Neuronal stem cell (in vitro differentiated cells): ENCODE results near the gene CSMD2.

Source experiments
- DNase-seq: peaks from one replicate; pipeline ENCODE4 v3.0.0-alpha.2; 2013; ENCODE audit warnings: low spot score
- H2AFZ ChIP-seq: one replicate; pipeline ENCODE4 v1.6.1; 2013; ENCODE audit warnings: mild to moderate bottlenecking, low read length, inconsistent platforms
- H2AK5ac ChIP-seq: 2 replicates; pipeline ENCODE4 v1.6.1; 2013; ENCODE audit warnings: low read depth, mild to moderate bottlenecking, inconsistent platforms, low read length, moderate library complexity, mixed read lengths
- H2BK120ac ChIP-seq: 2 replicates; pipeline ENCODE4 v1.6.1; 2013; ENCODE audit warnings: low read depth, mild to moderate bottlenecking, inconsistent platforms, low read length, moderate library complexity, mixed read lengths
- H2BK12ac ChIP-seq: one replicate; pipeline ENCODE4 v1.6.1; 2013; ENCODE audit warnings: low read length, inconsistent platforms
- H2BK15ac ChIP-seq: 2 replicates; pipeline ENCODE4 v1.6.1; 2013; ENCODE audit warnings: mild to moderate bottlenecking, low read length, inconsistent platforms, mixed read lengths
- H2BK5ac ChIP-seq: one replicate; pipeline ENCODE4 v1.6.1; 2013; ENCODE audit warnings: inconsistent platforms, mild to moderate bottlenecking, low read length, moderate library complexity
- H3K14ac ChIP-seq: one replicate; pipeline ENCODE4 v1.6.1; 2013; ENCODE audit warnings: low read length, inconsistent platforms
- H3K18ac ChIP-seq: 2 replicates; pipeline ENCODE4 v1.6.1; 2013; ENCODE audit warnings: low read length, inconsistent platforms
- H3K23ac ChIP-seq: 2 replicates; pipeline ENCODE4 v1.6.1; 2013; ENCODE audit warnings: low read depth, mild to moderate bottlenecking, mixed read lengths, low read length, inconsistent platforms; ENCODE audit not compliant: poor library complexity
- H3K27ac ChIP-seq: replicated peaks from 3 replicates; pipeline ENCODE4 v1.5.1; 2013; ENCODE audit warnings: low read length, inconsistent platforms
- H3K27me3 ChIP-seq, 3 experiments: 2 replicates each; pipeline ENCODE4 v1.6.1; 2013; ENCODE audit warnings: low read length in 3 of 3, mild to moderate bottlenecking in 2 of 3, inconsistent platforms in 1 of 3, low read depth in 1 of 3, mixed read lengths in 1 of 3, moderate library complexity in 1 of 3; ENCODE audit not compliant: control insufficient read depth in 3 of 3, insufficient read depth in 3 of 3
- H3K36me3 ChIP-seq, 2 donors: replicated peaks in 1 of 2; 2 replicates each; pipeline ENCODE4 v1.6.1; 2013; ENCODE audit warnings: low read length in 2 of 2; ENCODE audit not compliant: control insufficient read depth in 2 of 2, insufficient read depth in 2 of 2
- H3K4ac ChIP-seq: 2 replicates; pipeline ENCODE4 v1.6.1; 2013; ENCODE audit warnings: inconsistent platforms, mild to moderate bottlenecking, low read length, moderate library complexity
- H3K4me1 ChIP-seq, 2 donors: 1 replicate in 1 of 2; 2 replicates in 1 of 2; pipeline ENCODE4 v1.6.1; 2013; ENCODE audit warnings: low read length in 2 of 2, low read depth in 1 of 2; ENCODE audit not compliant: control insufficient read depth in 2 of 2, insufficient read depth in 1 of 2
- H3K4me2 ChIP-seq: one replicate; pipeline ENCODE4 v1.6.1; 2013; ENCODE audit warnings: mild to moderate bottlenecking, low read length, inconsistent platforms; ENCODE audit not compliant: insufficient read depth, poor library complexity, severe bottlenecking
- H3K4me3 ChIP-seq, 2 donors: 2 replicates each; pipeline ENCODE4 v1.5.1; 2013; ENCODE audit warnings: low read length in 2 of 2, mild to moderate bottlenecking in 2 of 2, inconsistent platforms in 1 of 2, moderate library complexity in 1 of 2
- H3K79me1 ChIP-seq: one replicate; pipeline ENCODE4 v1.6.1; 2013; ENCODE audit warnings: low read depth, mild to moderate bottlenecking, inconsistent platforms, low read length, moderate library complexity
- H3K9ac ChIP-seq: one replicate; pipeline ENCODE4 v1.6.1; 2013; ENCODE audit warnings: mild to moderate bottlenecking, low read depth, low read length, inconsistent platforms; ENCODE audit not compliant: poor library complexity
- H3K9me3 ChIP-seq, 2 donors: replicated peaks in 1 of 2; 2 replicates each; pipeline versions ENCODE3 to v1.6.1; 2013; ENCODE audit warnings: low read length in 2 of 2, mild to moderate bottlenecking in 2 of 2, inconsistent platforms in 1 of 2, low read depth in 1 of 2, mixed read lengths in 1 of 2, moderate library complexity in 1 of 2; ENCODE audit not compliant: control insufficient read depth in 2 of 2, insufficient read depth in 1 of 2
- H4K8ac ChIP-seq: one replicate; pipeline ENCODE4 v1.6.1; 2013; ENCODE audit warnings: low read depth, mild to moderate bottlenecking, inconsistent platforms, low read length, moderate library complexity
- H4K91ac ChIP-seq: one replicate; pipeline ENCODE4 v1.6.1; 2013; ENCODE audit warnings: low read length, low read depth, mild to moderate bottlenecking, inconsistent platforms; ENCODE audit not compliant: poor library complexity
- WGBS, 2 donors: extraction: QIAGEN DNeasy Blood & Tissue Kit; methylation state at CpG; one replicate each; pipeline ENCODE4 v1.1.7; 2013; ENCODE audit warnings: missing lambda C conversion rate in 2 of 2, mixed read lengths in 1 of 2; ENCODE audit not compliant: insufficient read length in 2 of 2, insufficient replicate concordance in 1 of 2; ENCODE audit errors: extremely low coverage in 2 of 2; 5-methylcytosine and 5-hydroxymethylcytosine counted together

The CSMD2 gene

DNA sequence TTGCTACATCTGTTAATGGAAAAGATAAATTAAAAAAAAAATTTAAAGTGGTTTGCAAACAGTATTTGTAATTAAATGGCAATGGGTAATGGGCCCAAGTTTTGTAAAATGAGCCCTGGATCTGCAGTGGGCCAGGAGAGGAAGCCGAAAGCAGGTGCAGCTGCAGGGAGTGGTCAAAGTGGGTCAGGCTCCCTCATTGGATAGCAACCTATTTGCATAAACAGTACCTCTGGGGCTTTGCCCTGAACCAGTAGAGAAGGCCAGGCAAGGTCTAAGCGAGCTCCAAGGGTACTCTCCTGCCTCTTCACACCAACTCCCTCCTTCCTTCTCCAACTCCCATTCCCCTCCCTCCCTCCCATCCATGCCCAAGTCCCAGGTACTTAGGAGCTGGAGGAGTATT lies 162.2 kb downstream of the CSMD2 start:
- Histone ChIP-seq H3K4me2 (no peak overlapping the region), H4K91ac (no peak overlapping the region), H2BK5ac (no peak overlapping the region), H2BK120ac (no peak overlapping the region), H3K9ac (no peak overlapping the region), H2BK12ac (no peak overlapping the region), H2AK5ac (no peak overlapping the region), H3K79me1 (no peaks in the 10 kb centered on the region), H3K14ac (no peak overlapping the region), H3K18ac (no peak overlapping the region), H3K4ac (no peak overlapping the region), H3K4me1 (peaks cover 0 to 20% of the 10 kb centered on the region in 2 donors), H2BK15ac (no peak overlapping the region), H2AFZ (no peak overlapping the region), H3K23ac (no peak overlapping the region), H3K27me3 (peaks cover 0 to 6% (median 0%) of the 10 kb centered on the region in 3 experiments), H4K8ac (no peak overlapping the region), H3K27ac (no peak overlapping the region), H3K36me3 (no peaks in the 10 kb centered on the region), H3K4me3 (no peak overlapping the region), H3K9me3 (no peaks in the 10 kb centered on the region)
- DNase-seq = no peak
- WGBS, 2 donors = no CpG with 5 or more reads among the region's 2 CpGs

DNA sequence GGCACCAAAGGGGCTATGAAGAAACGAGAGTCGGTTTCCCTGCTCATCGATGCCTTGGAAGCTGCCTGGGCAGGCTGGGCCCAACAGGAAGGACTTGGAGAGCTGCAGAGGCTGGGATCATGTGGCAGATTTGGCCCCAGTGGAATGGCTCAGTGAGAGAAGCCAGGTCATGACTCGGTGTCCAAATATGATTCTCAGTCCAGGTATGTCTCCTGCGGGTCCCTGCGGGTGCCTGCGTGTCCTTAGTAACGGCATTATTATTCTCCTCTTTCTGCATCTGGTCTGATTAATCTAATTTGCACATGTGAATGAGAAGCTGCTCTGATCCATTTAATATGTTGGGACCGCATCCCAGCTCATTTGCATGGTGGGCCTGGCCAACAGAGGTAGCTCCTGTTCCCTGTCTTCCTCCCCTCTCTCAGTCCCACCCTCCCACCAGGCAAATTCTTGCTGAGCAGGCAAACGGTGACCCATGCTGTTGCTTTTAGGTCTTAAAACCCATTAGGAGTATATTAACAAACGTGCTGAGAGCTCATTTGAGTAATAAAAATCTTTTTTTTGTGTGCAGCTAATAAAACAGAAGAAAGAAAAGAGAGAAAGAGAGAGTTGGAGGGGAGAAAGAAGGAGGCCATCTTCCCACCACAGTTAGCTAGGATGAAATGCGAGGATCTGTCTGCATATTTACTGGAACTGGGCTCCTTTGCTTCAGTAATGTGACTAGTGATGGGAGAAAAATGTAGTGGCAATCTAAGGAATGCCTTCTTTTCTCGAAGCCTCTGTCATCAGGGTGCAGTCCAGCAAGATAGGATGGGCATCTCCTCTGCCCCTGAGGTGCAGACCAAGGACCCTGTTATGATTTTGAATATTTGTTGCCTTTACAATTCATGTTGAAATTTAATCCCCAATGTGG lies 167.6 kb downstream of the CSMD2 start:
- no peak overlapping the region for H4K91ac ChIP-seq
- H3K4me2 ChIP-seq = no peak overlapping the region
- no peak overlapping the region for H2BK120ac ChIP-seq
- H4K8ac ChIP-seq = no peak overlapping the region
- H3K4me1 ChIP-seq = peaks cover 0 to 8% of the 10 kb centered on the region in 2 donors
- no peak overlapping the region for H3K4ac ChIP-seq
- no CpG with 5 or more reads among the region's 13 CpGs for WGBS, 2 donors
- H3K14ac ChIP-seq = no peak overlapping the region
- H3K27me3 ChIP-seq = peaks cover 0 to 6% (median 0%) of the 10 kb centered on the region in 3 experiments
- no peaks in the 10 kb centered on the region for H3K36me3 ChIP-seq
- DNase-seq = no peak
- no peak overlapping the region for H3K23ac ChIP-seq
- H2BK5ac ChIP-seq = no peak overlapping the region
- H2BK15ac ChIP-seq = no peak overlapping the region
- H3K9ac ChIP-seq = no peak overlapping the region
- H2AFZ ChIP-seq = no peak overlapping the region
- no peak overlapping the region for H3K27ac ChIP-seq
- H3K9me3 ChIP-seq = no peaks in the 10 kb centered on the region
- H3K4me3 ChIP-seq = no peak overlapping the region
- H3K18ac ChIP-seq = no peak overlapping the region
- H2AK5ac ChIP-seq = no peak overlapping the region
- H3K79me1 ChIP-seq = no peaks in the 10 kb centered on the region
- no peak overlapping the region for H2BK12ac ChIP-seq

DNA sequence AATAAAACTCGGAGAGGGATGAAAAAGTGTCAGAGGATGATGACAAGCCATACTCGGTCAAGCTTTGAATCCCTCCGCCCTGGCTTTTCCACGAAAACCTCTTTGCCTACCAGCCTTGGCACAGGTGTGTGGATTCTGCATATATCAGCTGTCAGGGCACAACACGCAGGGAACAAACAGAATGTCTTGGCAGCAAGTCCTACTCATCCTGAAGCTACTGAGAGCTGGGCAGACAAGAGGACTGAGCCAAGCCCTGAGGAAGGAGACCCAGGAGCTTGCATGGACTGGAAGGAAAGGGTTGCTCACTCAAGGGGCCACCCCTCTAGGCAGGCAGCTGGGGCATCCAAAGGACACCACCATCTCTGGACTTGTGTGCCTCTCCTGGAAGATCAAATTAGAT lies 168.7 kb downstream of the CSMD2 start:
- no peak for DNase-seq
- no peak overlapping the region for H3K23ac ChIP-seq
- no peaks in the 10 kb centered on the region for H3K9me3 ChIP-seq
- no peaks in the 10 kb centered on the region for H3K79me1 ChIP-seq
- H2BK5ac ChIP-seq = no peak overlapping the region
- no peak overlapping the region for H4K8ac ChIP-seq
- no peak overlapping the region for H3K14ac ChIP-seq
- no peak overlapping the region for H3K4me2 ChIP-seq
- no CpG with 5 or more reads among the region's 5 CpGs for WGBS, 2 donors
- H3K4me1 ChIP-seq = peaks cover 0 to 8% of the 10 kb centered on the region in 2 donors
- no peak overlapping the region for H2BK12ac ChIP-seq
- H3K36me3 ChIP-seq = no peaks in the 10 kb centered on the region
- H2BK120ac ChIP-seq = no peak overlapping the region
- no peak overlapping the region for H2AFZ ChIP-seq
- H3K4ac ChIP-seq = no peak overlapping the region
- no peak overlapping the region for H3K18ac ChIP-seq
- no peak overlapping the region for H3K4me3 ChIP-seq
- peaks cover 0 to 6% (median 0%) of the 10 kb centered on the region in 3 experiments for H3K27me3 ChIP-seq
- H4K91ac ChIP-seq = no peak overlapping the region
- no peak overlapping the region for H2AK5ac ChIP-seq
- no peak overlapping the region for H2BK15ac ChIP-seq
- no peak overlapping the region for H3K27ac ChIP-seq
- H3K9ac ChIP-seq = no peak overlapping the region

DNA sequence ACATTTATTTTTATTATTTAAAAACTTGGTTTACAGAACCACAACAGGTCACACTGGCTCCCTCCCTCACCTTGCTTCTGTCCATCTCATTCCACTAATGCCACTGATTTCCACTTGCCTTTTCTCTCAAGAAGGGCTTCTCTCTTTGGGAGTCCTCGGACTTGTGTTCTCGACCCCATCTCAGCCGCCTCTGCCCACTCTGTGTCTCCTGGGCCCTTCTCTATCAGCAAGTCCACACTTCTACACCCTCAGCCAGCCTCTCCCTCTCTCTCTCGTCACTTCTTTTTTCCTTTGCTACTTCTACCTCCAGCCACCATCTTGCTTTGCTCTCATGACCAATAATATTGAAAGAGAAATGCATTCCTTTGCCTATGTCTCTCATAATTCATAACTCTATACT lies 171.7 kb downstream of the CSMD2 start:
- no peak overlapping the region for H4K8ac ChIP-seq
- no peak overlapping the region for H3K4ac ChIP-seq
- no peak overlapping the region for H2AK5ac ChIP-seq
- no peaks in the 10 kb centered on the region for H3K36me3 ChIP-seq
- no peak for DNase-seq
- no peak overlapping the region for H2BK15ac ChIP-seq
- no peak overlapping the region for H4K91ac ChIP-seq
- H3K27me3 ChIP-seq = no peaks in the 10 kb centered on the region
- H3K23ac ChIP-seq = no peak overlapping the region
- no peak overlapping the region for H3K18ac ChIP-seq
- no peak overlapping the region for H2BK120ac ChIP-seq
- H3K9me3 ChIP-seq = no peaks in the 10 kb centered on the region
- no CpG with 5 or more reads among the region's 4 CpGs for WGBS, 2 donors
- H2BK5ac ChIP-seq = no peak overlapping the region
- peaks cover 0 to 6% of the 10 kb centered on the region in 2 donors for H3K4me1 ChIP-seq
- H3K4me2 ChIP-seq = no peak overlapping the region
- H2BK12ac ChIP-seq = no peak overlapping the region
- no peak overlapping the region for H3K9ac ChIP-seq
- no peak overlapping the region for H3K27ac ChIP-seq
- no peak overlapping the region for H3K4me3 ChIP-seq
- H3K14ac ChIP-seq = no peak overlapping the region
- H2AFZ ChIP-seq = no peak overlapping the region
- H3K79me1 ChIP-seq = no peaks in the 10 kb centered on the region
